ENCODE measurements around the gene CDH12. TPM values are rescaled to one million over a fixed set of nuclear protein-coding genes. Genes with fewer than 3 reads are reported as not detected.

Gene CDH12
- total RNA-seq, 1 donor = under 0.01 TPM

DNA sequence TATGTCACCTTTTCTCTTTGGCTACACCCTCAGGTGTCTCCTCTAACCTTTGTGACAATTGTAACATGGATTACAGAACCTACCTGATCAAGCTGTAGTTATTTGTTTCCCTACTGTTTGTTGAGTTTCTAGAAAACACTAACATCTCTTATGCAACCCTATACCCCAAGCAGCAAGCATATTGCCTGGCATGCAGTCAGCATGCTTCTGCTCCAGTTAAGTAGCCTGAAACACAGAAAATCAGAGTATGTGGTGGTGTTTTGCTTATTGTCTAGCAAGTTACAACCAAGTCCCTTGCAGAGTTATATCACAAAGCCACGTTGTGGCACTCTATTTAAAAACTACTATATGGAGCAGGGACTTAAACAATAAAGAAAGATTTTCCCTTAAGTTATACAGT lies 131.1 kb downstream of the CDH12 start:
- H3K4me1 ChIP-seq (ENCODE audit: insufficient read depth, low read length) = no peaks in the 10 kb centered on the region
- no peaks in the 10 kb centered on the region for H3K9me3 ChIP-seq (ENCODE audit: low read depth, low read length)
- H3K4me3 ChIP-seq (ENCODE audit: low read length) = no peak overlapping the region
- H3K27me3 ChIP-seq (ENCODE audit: insufficient read depth, low read length) = no peaks in the 10 kb centered on the region

DNA sequence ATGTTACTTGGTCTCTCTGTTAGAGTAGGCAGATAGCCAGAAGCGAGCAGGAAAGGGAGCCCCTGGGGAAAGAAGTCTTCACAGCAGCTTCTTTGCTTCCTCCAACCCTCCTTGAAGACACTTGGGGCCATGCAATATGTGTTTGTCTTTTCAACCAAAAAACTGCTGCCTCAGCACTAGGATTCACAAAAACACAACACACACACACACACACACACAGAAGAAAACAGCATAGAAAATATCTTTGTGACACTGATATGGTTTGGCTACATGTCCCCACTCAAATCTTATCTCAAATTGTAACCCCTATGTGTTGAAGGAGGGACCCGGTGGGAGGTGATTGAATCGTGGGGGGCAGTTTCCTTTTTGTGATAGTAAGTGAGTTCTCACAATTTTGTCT lies 133.3 kb downstream of the CDH12 start:
- H3K4me3 ChIP-seq (ENCODE audit: low read length) = no peak overlapping the region
- H3K27me3 ChIP-seq (ENCODE audit: insufficient read depth, low read length) = no peaks in the 10 kb centered on the region
- H3K9me3 ChIP-seq (ENCODE audit: low read depth, low read length) = no peaks in the 10 kb centered on the region
- no peaks in the 10 kb centered on the region for H3K4me1 ChIP-seq (ENCODE audit: insufficient read depth, low read length)

DNA sequence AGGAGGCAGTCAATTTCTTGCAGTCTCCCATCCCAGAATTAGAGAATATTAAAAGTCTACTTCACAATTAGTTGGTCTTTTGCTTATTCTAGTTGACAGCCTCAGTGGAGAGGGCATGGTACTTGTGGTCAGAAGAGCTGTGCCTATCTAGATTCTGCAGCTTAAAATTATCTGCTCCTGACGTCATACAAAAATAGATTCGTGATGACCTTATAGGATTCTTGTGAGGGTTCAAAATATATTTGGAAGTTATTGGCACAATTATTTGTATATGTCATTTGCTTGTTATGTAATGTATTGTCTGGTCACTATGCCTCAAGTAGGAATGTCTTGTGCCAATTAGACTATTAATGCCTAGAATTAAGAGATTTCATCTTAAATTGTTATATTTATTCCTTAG lies 142.5 kb downstream of the CDH12 start:
- Histone ChIP-seq H3K9me3 (ENCODE audit: low read depth, low read length) (no peaks in the 10 kb centered on the region), H3K4me3 (ENCODE audit: low read length) (no peak overlapping the region), H3K27me3 (ENCODE audit: insufficient read depth, low read length) (no peaks in the 10 kb centered on the region), H3K4me1 (ENCODE audit: insufficient read depth, low read length) (no peaks in the 10 kb centered on the region)

DNA sequence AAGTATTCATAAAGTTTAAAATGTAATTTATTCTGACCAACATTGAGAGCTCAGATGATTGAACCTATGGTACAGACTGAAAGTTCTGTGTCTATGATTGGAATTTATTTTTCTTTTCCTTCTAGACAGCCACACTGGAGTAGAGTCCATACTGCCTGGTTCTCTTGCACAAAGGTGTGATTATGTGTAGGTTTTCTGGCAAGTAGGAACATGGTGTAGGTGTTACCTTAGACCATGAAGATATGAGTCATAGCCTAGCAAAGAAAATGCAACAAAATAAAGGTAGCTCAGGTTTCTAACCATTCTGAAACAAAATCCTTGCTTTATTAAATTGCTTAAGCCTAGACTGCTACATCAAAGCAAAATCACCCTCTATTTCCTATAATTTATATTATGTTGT lies 143.4 kb downstream of the CDH12 start:
- Histone ChIP-seq H3K4me3 (ENCODE audit: low read length) (no peak overlapping the region), H3K9me3 (ENCODE audit: low read depth, low read length) (no peaks in the 10 kb centered on the region), H3K4me1 (ENCODE audit: insufficient read depth, low read length) (no peaks in the 10 kb centered on the region), H3K27me3 (ENCODE audit: insufficient read depth, low read length) (no peaks in the 10 kb centered on the region)

DNA sequence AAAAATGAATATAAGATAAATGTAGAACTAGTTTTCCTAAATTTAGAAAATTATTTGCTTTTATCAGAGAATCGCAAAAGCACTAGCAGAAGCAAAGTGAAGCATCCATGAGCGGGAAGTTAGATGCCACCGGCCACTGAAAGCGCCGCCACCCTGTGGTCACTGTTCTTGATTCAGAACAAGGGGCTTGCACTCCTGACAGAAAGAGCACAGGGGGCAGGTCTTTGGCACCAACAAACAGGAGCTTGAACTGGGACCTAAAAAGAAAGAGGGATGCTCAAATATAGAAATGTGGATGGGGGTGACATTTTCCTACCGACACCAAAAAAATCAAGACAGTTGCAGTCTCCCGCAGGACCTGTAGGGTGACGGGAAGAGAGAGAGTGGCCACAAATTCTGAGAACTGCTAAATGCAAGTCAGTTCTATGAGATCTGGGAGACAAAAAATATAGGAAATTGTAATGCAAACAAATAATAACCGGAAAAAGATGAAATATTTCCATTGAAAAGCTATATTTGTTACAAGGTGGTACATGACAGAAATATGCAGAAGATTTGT lies 144.3 kb downstream of the CDH12 start:
- Histone ChIP-seq H3K9me3 (ENCODE audit: low read depth, low read length) (no peaks in the 10 kb centered on the region), H3K4me3 (ENCODE audit: low read length) (no peak overlapping the region), H3K4me1 (ENCODE audit: insufficient read depth, low read length) (no peaks in the 10 kb centered on the region), H3K27me3 (ENCODE audit: insufficient read depth, low read length) (no peaks in the 10 kb centered on the region)

DNA sequence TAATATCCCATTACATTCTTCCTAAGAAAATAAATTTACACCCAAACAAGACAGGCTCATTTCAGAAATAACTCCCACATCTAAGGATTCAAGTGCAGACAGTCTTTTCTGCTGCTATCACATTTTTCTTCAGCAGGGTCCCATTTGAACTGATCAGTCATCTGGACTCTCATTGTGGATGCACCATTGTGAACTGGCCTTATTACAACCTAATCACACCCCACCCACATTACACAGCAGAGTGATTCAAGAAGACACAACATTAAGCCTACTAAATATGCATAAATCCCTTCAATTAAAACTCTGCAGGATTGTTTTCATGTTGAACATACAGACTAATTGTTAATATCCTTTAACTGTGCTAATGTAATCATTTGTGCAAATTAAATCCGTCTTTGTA lies 146.2 kb downstream of the CDH12 start:
- H3K27me3 ChIP-seq (ENCODE audit: insufficient read depth, low read length) = no peaks in the 10 kb centered on the region
- no peaks in the 10 kb centered on the region for H3K9me3 ChIP-seq (ENCODE audit: low read depth, low read length)
- H3K4me3 ChIP-seq (ENCODE audit: low read length) = no peak overlapping the region
- no peaks in the 10 kb centered on the region for H3K4me1 ChIP-seq (ENCODE audit: insufficient read depth, low read length)

DNA sequence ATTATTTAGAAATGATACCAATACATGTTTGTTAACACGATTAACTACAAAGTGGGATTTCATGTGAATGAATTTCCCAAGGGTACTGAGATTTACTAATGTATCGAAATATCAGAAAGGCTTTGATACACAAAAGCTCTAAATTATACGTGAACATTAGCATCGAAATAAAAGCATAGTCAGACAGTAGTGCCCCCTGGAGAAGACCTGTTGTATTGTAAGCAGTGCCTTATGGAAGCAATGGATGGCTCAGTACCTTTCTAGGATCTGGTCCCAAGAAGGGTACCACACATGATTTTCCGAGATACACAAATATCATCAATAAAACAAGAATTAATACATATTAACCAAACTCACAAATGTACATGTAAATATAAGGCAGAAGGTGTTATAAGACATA lies 153.8 kb downstream of the CDH12 start:
- Histone ChIP-seq H3K9me3 (ENCODE audit: low read depth, low read length) (no peaks in the 10 kb centered on the region), H3K27me3 (ENCODE audit: insufficient read depth, low read length) (no peaks in the 10 kb centered on the region), H3K4me3 (ENCODE audit: low read length) (no peak overlapping the region), H3K4me1 (ENCODE audit: insufficient read depth, low read length) (no peaks in the 10 kb centered on the region)

DNA sequence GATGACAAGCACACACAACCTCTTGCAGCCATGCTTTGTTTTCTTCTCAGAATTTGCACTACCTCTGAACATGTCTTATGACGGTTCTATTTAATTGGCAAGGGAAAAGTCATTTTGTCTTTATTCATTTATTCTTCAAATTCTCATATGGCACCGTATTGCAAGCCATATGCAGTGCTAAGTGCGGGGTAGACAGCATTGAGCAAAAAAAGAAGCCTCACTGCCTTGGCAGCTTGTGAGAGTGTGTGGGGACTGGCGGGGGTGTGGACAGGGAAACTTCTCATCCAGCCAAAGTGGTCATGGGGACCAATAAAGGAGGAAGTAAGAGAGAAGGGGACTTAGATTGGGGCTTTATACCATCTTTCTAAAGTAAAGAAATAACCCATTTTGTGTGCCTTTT lies 160.0 kb downstream of the CDH12 start:
- no peak overlapping the region for H3K4me3 ChIP-seq (ENCODE audit: low read length)
- no peaks in the 10 kb centered on the region for H3K9me3 ChIP-seq (ENCODE audit: low read depth, low read length)
- H3K4me1 ChIP-seq (ENCODE audit: insufficient read depth, low read length) = no peaks in the 10 kb centered on the region
- no peaks in the 10 kb centered on the region for H3K27me3 ChIP-seq (ENCODE audit: insufficient read depth, low read length)

DNA sequence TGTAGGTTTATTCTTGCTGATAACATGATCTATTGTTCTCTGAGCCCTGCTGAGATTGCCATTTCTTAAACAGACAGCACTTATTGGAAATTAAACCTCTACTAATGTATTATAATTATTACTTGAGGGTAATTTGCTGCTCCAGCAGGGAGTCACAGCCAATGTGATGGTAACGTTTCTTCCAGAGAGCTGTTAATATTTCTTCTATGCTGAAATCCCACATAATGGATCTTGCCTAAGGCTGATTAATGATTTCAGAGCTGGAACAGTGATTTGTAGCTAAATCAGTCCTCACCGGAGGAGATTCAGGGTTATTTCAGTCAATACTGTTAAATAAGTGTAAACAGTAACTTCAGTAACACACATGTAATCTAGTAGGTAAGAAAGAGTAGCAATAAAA lies 170.1 kb downstream of the CDH12 start:
- peaks cover 4% of the 10 kb centered on the region for H3K9me3 ChIP-seq (ENCODE audit: low read depth, low read length)
- H3K4me1 ChIP-seq (ENCODE audit: insufficient read depth, low read length) = no peaks in the 10 kb centered on the region
- no peaks in the 10 kb centered on the region for H3K27me3 ChIP-seq (ENCODE audit: insufficient read depth, low read length)
- H3K4me3 ChIP-seq (ENCODE audit: low read length) = no peak overlapping the region

DNA sequence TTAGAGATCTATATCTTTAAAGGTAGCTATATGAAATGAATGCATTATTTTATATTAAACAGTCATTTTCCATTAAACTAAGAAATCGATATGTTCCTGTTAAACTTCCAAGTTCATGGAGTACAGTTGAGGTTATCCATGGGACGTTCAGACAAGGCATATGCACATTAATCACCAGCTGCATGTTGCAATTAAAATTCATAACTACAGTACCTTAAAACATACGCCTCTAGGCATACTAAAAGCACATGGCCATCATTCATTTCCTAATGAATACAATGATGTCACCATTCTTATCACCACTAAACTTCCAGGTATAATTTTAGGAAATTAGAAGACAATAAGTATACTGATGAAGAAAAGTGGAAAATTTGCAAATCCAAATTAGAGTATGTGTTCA lies 174.3 kb downstream of the CDH12 start:
- H3K27me3 ChIP-seq (ENCODE audit: insufficient read depth, low read length) = no peaks in the 10 kb centered on the region
- H3K4me3 ChIP-seq (ENCODE audit: low read length) = no peak overlapping the region
- peaks cover 4% of the 10 kb centered on the region for H3K9me3 ChIP-seq (ENCODE audit: low read depth, low read length)
- H3K4me1 ChIP-seq (ENCODE audit: insufficient read depth, low read length) = no peaks in the 10 kb centered on the region

DNA sequence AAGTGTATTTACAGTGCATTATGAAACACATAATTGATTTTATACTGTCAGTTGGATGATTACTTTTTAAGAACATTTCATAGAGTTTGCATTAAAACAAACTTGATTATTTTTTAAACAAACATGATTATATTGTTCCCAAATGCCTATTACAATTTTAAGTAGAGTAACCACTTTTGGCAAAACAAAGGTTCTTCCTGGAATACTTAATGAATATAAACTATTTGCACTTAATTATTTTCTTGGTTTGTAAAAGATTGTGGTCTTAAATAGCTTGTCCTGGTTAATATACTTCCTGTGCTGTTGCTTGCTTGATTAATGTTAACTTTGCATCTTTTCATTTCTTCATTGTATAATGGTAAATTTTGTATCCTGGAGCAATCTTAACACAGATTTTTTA lies 180.0 kb downstream of the CDH12 start:
- Histone ChIP-seq H3K9me3 (ENCODE audit: low read depth, low read length) (peaks cover 5% of the 10 kb centered on the region), H3K27me3 (ENCODE audit: insufficient read depth, low read length) (no peaks in the 10 kb centered on the region), H3K4me3 (ENCODE audit: low read length) (no peak overlapping the region), H3K4me1 (ENCODE audit: insufficient read depth, low read length) (no peaks in the 10 kb centered on the region)

DNA sequence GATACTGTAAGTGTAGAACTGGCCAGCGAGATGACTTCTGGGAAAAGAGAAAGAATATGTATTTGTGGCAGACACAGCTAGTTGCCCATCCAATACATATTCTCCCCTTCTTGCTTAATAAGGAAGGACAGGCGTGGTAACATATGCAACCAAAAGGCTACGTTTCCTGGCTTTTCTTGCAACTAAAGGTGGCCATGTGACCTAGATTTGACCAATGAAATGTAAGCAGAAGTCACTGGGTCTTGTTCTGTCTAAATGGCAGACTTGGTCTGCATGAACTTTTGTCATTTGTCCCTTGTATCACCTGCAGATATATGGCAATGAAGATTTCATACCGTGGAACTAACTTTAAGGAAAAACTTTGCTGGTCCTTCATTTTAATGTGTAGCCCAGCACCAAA lies 183.8 kb downstream of the CDH12 start:
- Histone ChIP-seq H3K4me3 (ENCODE audit: low read length) (no peak overlapping the region), H3K27me3 (ENCODE audit: insufficient read depth, low read length) (no peaks in the 10 kb centered on the region), H3K4me1 (ENCODE audit: insufficient read depth, low read length) (no peaks in the 10 kb centered on the region), H3K9me3 (ENCODE audit: low read depth, low read length) (peaks cover 5% of the 10 kb centered on the region)

DNA sequence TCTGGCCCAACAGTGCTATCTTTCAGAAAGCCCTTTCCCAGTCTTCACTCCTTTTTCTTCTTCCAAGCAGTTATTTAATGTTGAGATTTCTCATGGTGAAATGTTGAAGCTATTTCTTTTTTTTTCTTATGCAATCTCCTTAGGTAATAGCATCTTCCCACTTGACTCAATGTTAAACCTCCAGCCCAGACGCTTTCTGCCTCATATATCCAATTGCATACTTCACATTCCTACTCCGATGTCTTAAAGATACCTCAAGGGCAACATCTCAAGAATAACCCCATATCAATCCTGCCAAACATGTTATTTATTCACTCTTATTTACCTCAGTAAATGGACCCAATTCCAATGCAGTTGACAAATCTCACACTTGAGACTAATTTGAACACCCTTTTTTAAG lies 187.3 kb downstream of the CDH12 start:
- Histone ChIP-seq H3K4me3 (ENCODE audit: low read length) (no peak overlapping the region), H3K4me1 (ENCODE audit: insufficient read depth, low read length) (no peaks in the 10 kb centered on the region), H3K27me3 (ENCODE audit: insufficient read depth, low read length) (no peaks in the 10 kb centered on the region), H3K9me3 (ENCODE audit: low read depth, low read length) (no peaks in the 10 kb centered on the region)

DNA sequence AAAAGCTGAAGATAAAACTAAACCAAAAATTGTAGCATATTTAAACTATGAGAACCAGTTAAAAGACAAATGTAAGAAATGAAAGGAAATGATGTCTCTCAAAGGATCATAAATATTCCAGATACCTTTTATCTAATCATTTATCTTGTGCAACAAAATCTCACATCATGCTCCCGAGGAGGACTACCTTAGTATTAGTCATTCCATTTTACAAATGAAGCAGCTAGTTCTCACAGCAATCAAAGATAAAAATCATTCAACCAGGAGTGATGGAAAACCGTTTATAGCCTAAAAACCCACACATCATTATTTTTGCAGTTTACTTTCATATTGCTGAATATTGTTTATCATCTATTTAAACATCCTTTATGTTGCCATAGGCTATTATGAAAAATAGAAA lies 190.0 kb downstream of the CDH12 start:
- Histone ChIP-seq H3K27me3 (ENCODE audit: insufficient read depth, low read length) (no peaks in the 10 kb centered on the region), H3K9me3 (ENCODE audit: low read depth, low read length) (no peaks in the 10 kb centered on the region), H3K4me3 (ENCODE audit: low read length) (no peak overlapping the region), H3K4me1 (ENCODE audit: insufficient read depth, low read length) (no peaks in the 10 kb centered on the region)

DNA sequence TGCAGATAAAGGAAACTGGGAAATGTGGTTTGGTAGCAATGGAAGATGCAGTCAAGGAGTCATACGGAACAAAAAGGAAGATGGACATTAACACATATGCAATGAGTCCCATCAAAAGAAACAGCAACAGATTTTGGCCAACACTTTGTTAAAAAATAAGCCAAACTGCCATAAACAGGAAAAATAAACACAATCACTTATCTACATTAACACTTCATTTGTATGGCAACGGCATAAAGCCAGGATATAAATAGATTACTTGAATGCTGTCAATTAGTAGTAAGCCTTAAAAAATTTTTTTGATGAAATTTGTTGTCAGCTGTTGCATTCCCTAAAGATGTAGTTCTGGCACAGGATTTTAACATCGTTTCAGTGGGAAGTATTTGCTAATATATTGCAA lies 190.8 kb downstream of the CDH12 start:
- H3K4me3 ChIP-seq (ENCODE audit: low read length) = no peak overlapping the region
- H3K4me1 ChIP-seq (ENCODE audit: insufficient read depth, low read length) = no peaks in the 10 kb centered on the region
- no peaks in the 10 kb centered on the region for H3K9me3 ChIP-seq (ENCODE audit: low read depth, low read length)
- H3K27me3 ChIP-seq (ENCODE audit: insufficient read depth, low read length) = no peaks in the 10 kb centered on the region

DNA sequence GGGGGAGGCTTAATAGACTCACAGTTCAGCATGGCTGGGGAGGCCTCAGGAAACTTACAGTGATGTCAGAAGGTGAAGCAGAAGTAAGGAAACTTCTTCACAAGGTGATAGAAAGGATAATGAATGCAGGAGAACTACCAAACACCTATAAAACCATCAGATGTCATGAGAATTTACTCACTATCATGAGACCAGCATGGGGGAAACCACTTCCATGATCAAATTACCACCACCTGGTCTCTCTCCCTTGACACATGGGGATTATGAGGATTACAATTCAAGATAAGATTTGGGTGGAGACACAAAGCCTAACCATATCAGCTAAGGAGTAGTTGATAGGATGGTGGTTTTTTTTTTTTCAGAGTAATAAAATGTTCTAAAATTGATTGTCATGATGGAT lies 201.8 kb downstream of the CDH12 start:
- Histone ChIP-seq H3K4me3 (ENCODE audit: low read length) (no peak overlapping the region), H3K27me3 (ENCODE audit: insufficient read depth, low read length) (no peaks in the 10 kb centered on the region), H3K9me3 (ENCODE audit: low read depth, low read length) (no peaks in the 10 kb centered on the region), H3K4me1 (ENCODE audit: insufficient read depth, low read length) (no peaks in the 10 kb centered on the region)

DNA sequence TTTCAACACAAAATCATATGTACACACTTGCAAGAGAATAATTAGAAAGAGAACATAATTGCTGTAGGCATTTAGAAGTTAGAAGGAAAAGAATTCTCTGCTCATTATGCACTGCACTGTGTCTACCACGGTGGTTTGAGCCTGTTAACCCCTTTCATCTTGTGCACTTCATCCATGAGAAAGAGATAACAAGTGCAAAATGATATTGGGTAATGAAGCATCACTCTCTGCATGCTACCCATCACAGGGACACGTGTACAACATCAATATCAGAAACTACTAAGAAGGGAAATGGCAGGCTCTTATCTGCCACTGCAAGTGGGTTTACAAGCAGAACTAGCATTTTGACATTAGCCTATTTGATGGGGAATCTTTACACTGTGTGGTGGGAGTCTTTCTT lies 202.6 kb downstream of the CDH12 start:
- Histone ChIP-seq H3K27me3 (ENCODE audit: insufficient read depth, low read length) (no peaks in the 10 kb centered on the region), H3K4me3 (ENCODE audit: low read length) (no peak overlapping the region), H3K9me3 (ENCODE audit: low read depth, low read length) (no peaks in the 10 kb centered on the region), H3K4me1 (ENCODE audit: insufficient read depth, low read length) (no peaks in the 10 kb centered on the region)
